GM21515 (cell line): ENCODE results near the gene TMPRSS7.

ENCODE experiments used
- ATAC-seq: cut with Tn5 transposase; IDR thresholded peaks from one replicate; pipeline ENCODE4 v1.9.1; 2021; ENCODE audit not compliant: unreplicated experiment

Gene TMPRSS7

GRCh38 chr3:112093180-112093522, 58.6 kb downstream of the TMPRSS7 start:
- ATAC-seq, result no peak

GRCh38 chr3:112095731-112096130, 61.2 kb downstream of the TMPRSS7 start:
- no peak for ATAC-seq

- no peak for ATAC-seq
These were observed 61.6 kb downstream of the TMPRSS7 start for GRCh38 chr3:112096176-112096575.

- ATAC-seq, result no peak
These were observed 62.8 kb downstream of the TMPRSS7 start for GRCh38 chr3:112097378-112097777.

- no peak for ATAC-seq
These were observed 67.4 kb downstream of the TMPRSS7 start for GRCh38 chr3:112101916-112102315.

- ATAC-seq, result no peak
These were observed 70.2 kb downstream of the TMPRSS7 start for GRCh38 chr3:112104774-112105173.

- no peak for ATAC-seq
These were observed 74.8 kb downstream of the TMPRSS7 start for GRCh38 chr3:112109322-112109721.

- peak; percentile 56 for ATAC-seq
These were observed 77.4 kb downstream of the TMPRSS7 start for GRCh38 chr3:112111785-112112402.

- peak; percentile 30 for ATAC-seq
These were observed 80.1 kb downstream of the TMPRSS7 start for GRCh38 chr3:112114576-112115160.

- ATAC-seq, result peak; percentile 26
These were observed 80.7 kb downstream of the TMPRSS7 start for GRCh38 chr3:112115161-112115739.

GRCh38 chr3:112115806-112116383, 81.4 kb downstream of the TMPRSS7 start:
- ATAC-seq, result no peak

- ATAC-seq, result no peak
These were observed 82.2 kb downstream of the TMPRSS7 start for GRCh38 chr3:112116748-112117186.

- ATAC-seq, result no peak
These were observed 82.9 kb downstream of the TMPRSS7 start for GRCh38 chr3:112117415-112117814.

GRCh38 chr3:112117841-112118571, 83.5 kb downstream of the TMPRSS7 start:
- peak; percentile 18 for ATAC-seq

GRCh38 chr3:112119962-112120836, 85.7 kb downstream of the TMPRSS7 start:
- no peak for ATAC-seq

GRCh38 chr3:112121577-112122547, 87.3 kb downstream of the TMPRSS7 start:
- ATAC-seq, result no peak

- ATAC-seq, result no peak
These were observed 88.3 kb downstream of the TMPRSS7 start for GRCh38 chr3:112122870-112123269.

- no peak for ATAC-seq
These were observed 89.0 kb downstream of the TMPRSS7 start for GRCh38 chr3:112123548-112123947.

- ATAC-seq, result no peak
These were observed 90.5 kb downstream of the TMPRSS7 start for GRCh38 chr3:112124907-112125607.
